ENCODE results near the gene AKT3.

- no peak for TF ChIP-seq CTCF (conservative IDR thresholded peaks at IDR 0.05)
- TF ChIP-seq ZFX (IDR thresholded peaks at IDR 0.05) = no peak
Measured at GRCh38 chr1:243587823-243588560, 262.1 kb downstream of the AKT3 start.

Data from C4-2B (cell line).